AG09319 (cell line): ENCODE data around the gene FBXL7.

Experiments
- DNase-seq: peaks from one replicate; pipeline ENCODE4 v3.0.0-alpha.2; 2010; ENCODE audit warnings: low read depth; ENCODE audit errors: extremely low read depth
- CTCF ChIP-seq: IDR thresholded peaks from 2 replicates; pipeline ENCODE4 v1.5.1; 2011; ENCODE audit warnings: low read depth, mild to moderate bottlenecking, inconsistent platforms, low read length, moderate library complexity

Gene FBXL7

DNA sequence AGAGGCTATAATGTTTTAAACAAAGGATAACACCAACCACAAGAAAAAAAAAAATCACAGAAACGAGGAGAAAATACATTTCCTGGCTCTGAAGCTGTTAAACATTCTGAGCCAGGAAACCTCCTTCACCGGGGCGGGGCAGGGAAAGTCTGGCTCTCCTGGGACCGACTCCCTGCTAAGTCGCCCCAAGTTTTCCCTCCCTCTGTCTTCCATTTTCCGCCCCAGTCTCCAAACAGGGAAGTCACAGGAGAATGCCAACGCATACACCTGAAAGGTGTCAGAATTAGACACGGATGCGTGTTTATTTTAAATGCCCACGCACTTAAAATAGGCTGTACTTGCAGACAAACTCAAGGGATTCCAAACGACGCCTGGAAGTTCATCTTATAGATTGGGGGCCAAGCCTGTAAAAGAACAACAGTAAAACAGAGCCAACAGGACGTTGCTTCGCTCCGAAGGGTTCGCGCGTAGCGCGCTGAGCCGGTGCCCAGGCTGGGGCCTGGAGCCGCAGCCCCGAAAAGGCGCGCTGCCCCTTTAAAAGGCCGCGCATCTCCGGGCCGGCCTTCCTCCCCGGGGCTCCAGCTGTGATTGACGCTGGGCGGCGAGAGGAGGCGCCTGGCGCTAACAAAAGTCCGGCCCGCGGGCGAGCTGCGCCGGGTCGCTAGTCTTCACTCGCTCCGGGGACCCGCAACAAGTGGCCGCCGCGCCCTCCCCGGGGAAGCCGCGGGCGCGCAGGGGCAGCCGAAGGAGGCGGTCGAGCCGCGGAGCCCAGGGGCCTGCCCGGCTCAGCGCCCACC is at the start of gene FBXL7:
TSS of gene FBXL7 (plus strand) at position 653 of the 797 bp plus-strand sequence.
- peak; percentile 35 for TF ChIP-seq CTCF
- peak; percentile 48 for DNase-seq

DNA sequence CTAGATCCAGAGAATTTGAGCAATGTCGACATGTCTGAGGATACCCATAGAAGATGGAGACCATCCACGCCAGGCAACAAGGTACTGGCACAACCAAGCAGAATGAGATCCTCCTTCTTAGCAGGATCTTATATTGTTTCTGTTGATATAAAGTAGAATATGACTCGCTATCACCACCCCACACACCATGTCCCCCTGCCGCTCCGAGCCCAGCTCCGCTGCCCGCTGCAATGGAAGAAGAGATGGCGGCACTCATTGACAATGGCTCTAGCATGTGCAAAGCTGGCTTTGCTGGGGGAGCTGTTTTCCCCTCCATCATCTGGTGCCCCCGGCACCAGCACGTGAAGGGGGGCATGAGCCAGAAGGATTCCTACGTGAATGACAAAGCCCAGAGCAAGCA is 49.5 kb upstream of the FBXL7 start:
- no peak for TF ChIP-seq CTCF
- no peak for DNase-seq

DNA sequence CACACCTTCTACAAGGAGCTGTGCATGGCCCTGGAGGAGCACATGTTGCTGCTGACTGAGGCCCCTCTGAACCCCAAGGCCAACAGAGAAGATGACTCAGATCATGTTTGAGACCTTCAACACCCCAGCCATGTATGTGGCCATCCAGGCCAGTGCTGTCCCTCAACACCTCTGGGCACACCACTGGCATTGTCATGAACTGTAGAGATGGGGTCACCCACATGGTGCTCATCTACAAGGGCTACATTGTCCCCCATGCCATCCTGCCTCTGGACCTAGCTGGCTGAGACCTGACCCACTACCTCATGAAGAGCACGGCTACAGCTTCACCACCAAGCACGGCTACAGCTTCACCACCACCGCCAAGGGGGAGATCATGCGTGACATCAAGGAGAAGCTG is 49.0 kb upstream of the FBXL7 start:
- DNase-seq = no peak
- TF ChIP-seq CTCF = no peak

- no peak for TF ChIP-seq CTCF
- no peak for DNase-seq
Measured at GRCh38 chr5:15452030-15452429, 48.0 kb upstream of the FBXL7 start.

DNA sequence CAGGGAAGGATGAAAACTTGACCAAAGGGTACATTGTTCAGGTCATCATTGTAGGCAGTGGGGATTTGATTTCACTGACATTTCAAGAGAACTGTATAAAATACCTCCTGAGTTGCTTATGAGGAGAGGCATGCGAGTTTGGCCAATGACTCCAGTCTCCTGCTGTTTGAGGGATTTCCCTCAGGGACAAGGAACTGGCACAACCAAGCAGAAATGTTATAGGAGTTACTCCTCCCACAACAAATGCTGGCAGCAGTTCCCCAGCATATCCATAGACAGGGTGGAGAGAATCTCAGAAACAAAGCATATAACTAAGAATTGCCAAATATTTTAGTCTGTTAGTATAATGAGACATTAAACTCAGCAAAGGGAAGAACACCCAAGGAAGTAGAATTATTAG is 47.2 kb upstream of the FBXL7 start:
- TF ChIP-seq CTCF = no peak
- no peak for DNase-seq

DNA sequence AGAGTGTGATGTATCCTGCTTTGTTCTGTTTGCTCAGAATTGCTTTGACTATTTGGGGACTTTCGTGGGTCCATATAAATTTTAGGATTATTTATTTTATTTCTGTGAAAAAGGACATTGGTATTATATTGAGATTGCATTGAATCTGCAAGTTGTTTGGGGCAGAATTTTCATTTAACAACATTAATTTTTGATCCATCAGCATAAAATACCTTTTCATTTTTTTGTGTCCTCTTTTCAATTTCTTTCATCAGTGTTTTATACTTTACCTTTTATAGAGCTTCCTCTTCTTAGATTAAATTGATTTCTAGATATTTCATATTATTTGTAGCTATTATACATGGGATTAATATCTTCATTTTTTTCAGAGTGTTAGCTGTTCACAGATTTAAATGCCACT is 40.8 kb upstream of the FBXL7 start:
- TF ChIP-seq CTCF = no peak
- DNase-seq = no peak

- peak; percentile 59 for TF ChIP-seq CTCF
- no peak for DNase-seq
Measured at GRCh38 chr5:15463231-15463980, 36.6 kb upstream of the FBXL7 start.
